Measurements from ENCODE around the gene ARL15.

DNA sequence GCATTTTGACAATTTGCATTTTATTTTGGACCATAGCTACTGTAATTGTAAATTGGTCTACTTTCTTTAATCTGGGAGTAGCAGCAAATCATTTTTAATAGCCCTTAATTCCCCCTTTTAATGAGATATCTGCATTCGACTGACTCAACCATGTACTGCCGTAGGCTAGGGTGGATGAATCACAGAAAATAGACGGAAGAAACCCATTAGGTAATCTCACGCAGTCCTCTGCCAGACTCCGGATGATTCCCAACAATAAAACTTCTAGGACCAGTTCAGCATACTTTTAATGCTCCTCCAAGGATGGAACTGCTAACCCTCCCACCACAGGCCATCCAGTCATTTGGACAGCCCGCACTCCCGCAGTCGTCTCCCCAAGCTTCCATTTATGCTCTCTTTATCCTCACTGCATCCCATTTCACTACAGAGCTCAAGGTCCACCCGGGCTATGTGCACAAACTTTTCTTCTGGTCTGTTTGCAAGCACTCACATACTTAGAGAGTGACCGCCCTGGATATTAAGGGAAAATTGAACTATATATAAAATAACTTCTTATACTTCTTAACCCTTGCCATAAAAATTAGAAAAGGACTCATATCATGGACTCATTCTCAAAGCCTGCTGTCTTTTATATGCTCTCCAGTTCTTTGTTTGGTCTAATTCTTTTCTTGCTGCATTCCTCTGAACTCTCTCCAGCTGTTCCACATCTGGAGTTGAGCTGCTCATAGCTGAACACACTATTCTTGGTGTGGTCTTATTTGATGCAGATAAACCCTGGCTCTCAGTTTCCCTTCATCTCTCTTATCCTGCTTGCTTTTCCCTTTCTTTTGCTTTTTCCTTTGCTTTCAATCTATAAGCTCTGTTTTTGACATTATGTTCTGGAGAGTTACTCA lies 326.6 kb downstream of the ARL15 start:
- TF ChIP-seq, protein P1, sequence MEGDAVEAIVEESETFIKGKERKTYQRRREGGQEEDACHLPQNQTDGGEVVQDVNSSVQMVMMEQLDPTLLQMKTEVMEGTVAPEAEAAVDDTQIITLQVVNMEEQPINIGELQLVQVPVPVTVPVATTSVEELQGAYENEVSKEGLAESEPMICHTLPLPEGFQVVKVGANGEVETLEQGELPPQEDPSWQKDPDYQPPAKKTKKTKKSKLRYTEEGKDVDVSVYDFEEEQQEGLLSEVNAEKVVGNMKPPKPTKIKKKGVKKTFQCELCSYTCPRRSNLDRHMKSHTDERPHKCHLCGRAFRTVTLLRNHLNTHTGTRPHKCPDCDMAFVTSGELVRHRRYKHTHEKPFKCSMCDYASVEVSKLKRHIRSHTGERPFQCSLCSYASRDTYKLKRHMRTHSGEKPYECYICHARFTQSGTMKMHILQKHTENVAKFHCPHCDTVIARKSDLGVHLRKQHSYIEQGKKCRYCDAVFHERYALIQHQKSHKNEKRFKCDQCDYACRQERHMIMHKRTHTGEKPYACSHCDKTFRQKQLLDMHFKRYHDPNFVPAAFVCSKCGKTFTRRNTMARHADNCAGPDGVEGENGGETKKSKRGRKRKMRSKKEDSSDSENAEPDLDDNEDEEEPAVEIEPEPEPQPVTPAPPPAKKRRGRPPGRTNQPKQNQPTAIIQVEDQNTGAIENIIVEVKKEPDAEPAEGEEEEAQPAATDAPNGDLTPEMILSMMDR (IDR thresholded peaks at IDR 0.05; ENCODE audit: low read depth, low read length) = no peak
- no peak for TF ChIP-seq POLR2A (IDR thresholded peaks at IDR 0.05; ENCODE audit: extremely low read depth, insufficient read length)
- no peak for TF ChIP-seq MYC (IDR thresholded peaks at IDR 0.05; ENCODE audit: low read depth, low read length)
